OCI-LY1 (cell line): Measurements from ENCODE around the gene SLC6A19.

Experiments used
- H2AFZ ChIP-seq: fragments of 200-600 bp; sonication (generic), shearing (Covaris generic); 2 replicates; pipeline ENCODE4 v1.6.0; 2014; ENCODE audit warnings: antibody characterized with exemption, mild to moderate bottlenecking, low read length
- H3F3A ChIP-seq: fragments of 200-600 bp; sonication (generic), shearing (Covaris generic); 2 replicates; pipeline ENCODE4 v1.6.0; 2014; ENCODE audit warnings: mild to moderate bottlenecking, antibody characterized with exemption, low read length, moderate library complexity; ENCODE audit not compliant: insufficient read depth
- H3K27ac ChIP-seq: fragments of 200-600 bp; sonication (generic); 2 replicates; pipeline ENCODE4 v1.5.1; 2014; ENCODE audit warnings: low read length, mixed run types, mild to moderate bottlenecking, low read depth; ENCODE audit not compliant: poor library complexity, severe bottlenecking
- H3K27me3 ChIP-seq: fragments of 200-600 bp; sonication (generic); 2 replicates; pipeline ENCODE4 v1.6.0; 2014; ENCODE audit warnings: antibody characterized with exemption, mild to moderate bottlenecking, low read length, moderate library complexity; ENCODE audit not compliant: insufficient read depth
- H3K36me3 ChIP-seq: fragments of 200-600 bp; sonication (generic); 2 replicates; pipeline ENCODE4 v1.6.1; 2014; ENCODE audit warnings: mild to moderate bottlenecking, antibody characterized with exemption, low read length, moderate library complexity, mixed read lengths; ENCODE audit not compliant: insufficient read depth
- H3K4me1 ChIP-seq: fragments of 200-600 bp; sonication (generic); 2 replicates; pipeline ENCODE4 v1.5.1; 2014; ENCODE audit warnings: mild to moderate bottlenecking, low read length, moderate library complexity; ENCODE audit not compliant: insufficient read depth, severe bottlenecking
- H3K4me2 ChIP-seq: fragments of 200-600 bp; sonication (generic), shearing (Covaris generic); 2 replicates; pipeline ENCODE4 v1.6.1; 2014; ENCODE audit warnings: low read length
- H3K4me3 ChIP-seq: fragments of 200-600 bp; sonication (generic); 2 replicates; pipeline ENCODE4 v1.5.1; 2014; ENCODE audit warnings: low read length, low read depth, mild to moderate bottlenecking, mixed read lengths; ENCODE audit not compliant: poor library complexity, severe bottlenecking
- H3K79me2 ChIP-seq: fragments of 200-600 bp; shearing (Covaris generic); 2 replicates; pipeline ENCODE4 v1.6.1; 2016; ENCODE audit warnings: mixed run types, low read length, mixed read lengths; ENCODE audit not compliant: insufficient read depth
- H3K9ac ChIP-seq: fragments of 200-600 bp; sonication (generic), shearing (Covaris generic); 2 replicates; pipeline ENCODE4 v1.6.1; 2014; ENCODE audit warnings: mild to moderate bottlenecking, low read length, mixed read lengths
- H3K9me2 ChIP-seq: fragments of 200-600 bp; sonication (generic), shearing (Covaris generic); 2 replicates; pipeline ENCODE4 v1.6.1; 2014; ENCODE audit warnings: low read depth, mild to moderate bottlenecking, low read length, mixed read lengths
- H3K9me3 ChIP-seq: fragments of 200-600 bp; shearing (Covaris generic); 2 replicates; pipeline ENCODE4 v1.6.1; 2014; ENCODE audit warnings: low read length, mixed read lengths
- H4K20me1 ChIP-seq: fragments of 200-600 bp; sonication (generic), shearing (Covaris generic); 2 replicates; pipeline ENCODE4 v1.6.0; 2016; ENCODE audit warnings: mild to moderate bottlenecking, low read length; ENCODE audit not compliant: insufficient read depth
- CTCF ChIP-seq: fragments of 200-600 bp; sonication (generic), shearing (Covaris generic); IDR thresholded peaks from 2 replicates; pipeline ENCODE4 v1.5.1; 2017; ENCODE audit warnings: mild to moderate bottlenecking, antibody characterized with exemption, low read length, moderate library complexity, mixed read lengths
- EZH2 ChIP-seq: fragments of 200-600 bp; sonication (generic), shearing (Covaris generic); IDR thresholded peaks from 2 replicates; pipeline ENCODE4 v1.8.0; 2017; ENCODE audit warnings: borderline replicate concordance, mixed run types, mild to moderate bottlenecking, antibody characterized with exemption, low read length, moderate library complexity, mixed read lengths

The SLC6A19 gene

DNA sequence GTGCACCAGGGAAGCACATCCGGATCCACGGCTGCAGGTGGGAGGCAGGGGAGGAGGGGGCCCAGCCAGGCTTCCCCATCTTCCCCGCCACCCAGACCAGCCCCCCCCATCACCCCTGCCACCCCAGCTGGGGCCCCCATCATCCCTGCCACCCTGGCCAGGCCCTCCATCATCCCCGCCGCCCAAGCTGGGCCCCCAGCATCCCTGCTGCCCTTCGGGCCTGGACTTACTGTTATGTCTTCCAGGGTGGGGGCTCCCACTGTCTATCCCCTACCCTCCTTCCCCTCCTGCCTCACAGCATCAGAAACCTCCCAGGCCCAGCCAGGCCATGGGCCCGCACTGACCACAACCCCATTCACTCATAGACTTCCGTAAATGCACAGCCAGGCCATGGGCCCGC lies 51.3 kb downstream of the SLC6A19 start:
- Histone ChIP-seq H3K4me1 (no peaks in the 10 kb centered on the region), H3K9me2 (no peaks in the 10 kb centered on the region), H4K20me1 (no peaks in the 10 kb centered on the region), H3K27ac (no peak overlapping the region), H3K9me3 (no peaks in the 10 kb centered on the region), H3K36me3 (no peaks in the 10 kb centered on the region), H3K79me2 (no peaks in the 10 kb centered on the region), H3K4me2 (no peak overlapping the region), H3K9ac (no peak overlapping the region), H2AFZ (no peak overlapping the region), H3F3A (no peaks in the 10 kb centered on the region), H3K4me3 (no peak overlapping the region), H3K27me3 (peaks cover 3% of the 10 kb centered on the region; the same call in 1 of the 2 replicates)
- TF ChIP-seq EZH2: no peak
- TF ChIP-seq CTCF: no peak

- TF ChIP-seq EZH2: no peak
- no peak for TF ChIP-seq CTCF
- Histone ChIP-seq H3K9me3 (no peaks in the 10 kb centered on the region), H3K79me2 (no peaks in the 10 kb centered on the region), H3K27me3 (peaks cover 3% of the 10 kb centered on the region; the same call in 1 of the 2 replicates), H3K4me3 (no peak overlapping the region), H3K27ac (no peak overlapping the region), H3F3A (no peaks in the 10 kb centered on the region), H3K4me1 (no peaks in the 10 kb centered on the region), H2AFZ (no peak overlapping the region), H4K20me1 (no peaks in the 10 kb centered on the region), H3K4me2 (no peak overlapping the region), H3K9ac (no peak overlapping the region), H3K36me3 (no peaks in the 10 kb centered on the region), H3K9me2 (no peaks in the 10 kb centered on the region)
Measured at GRCh38 chr5:1253456-1254105, 52.2 kb downstream of the SLC6A19 start.

DNA sequence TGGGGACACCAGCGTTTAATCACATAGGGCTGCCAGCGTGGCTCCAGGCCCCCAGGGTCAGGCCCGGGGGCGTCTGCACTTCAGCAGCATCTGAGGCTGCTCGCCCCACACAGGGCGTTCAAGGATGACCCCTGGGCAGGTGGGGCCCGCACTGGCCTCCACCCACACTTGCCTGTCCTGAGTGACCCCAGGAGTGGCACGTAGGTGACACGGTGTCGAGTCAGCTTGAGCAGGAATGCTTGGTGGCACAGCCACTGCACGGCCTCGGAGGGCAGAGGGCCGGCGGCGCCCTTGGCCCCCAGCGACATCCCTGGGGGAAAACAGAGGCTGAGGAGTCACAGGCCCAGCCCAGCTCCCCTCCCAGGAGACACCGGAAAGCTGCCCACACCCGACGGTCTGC lies 52.8 kb downstream of the SLC6A19 start:
- H3K4me2 ChIP-seq: no peak overlapping the region
- no peaks in the 10 kb centered on the region for H3K36me3 ChIP-seq
- no peak overlapping the region for H2AFZ ChIP-seq
- no peak for TF ChIP-seq EZH2
- no peak for TF ChIP-seq CTCF
- H3K9me3 ChIP-seq: no peaks in the 10 kb centered on the region
- H3K27me3 ChIP-seq: peaks cover 3% of the 10 kb centered on the region; the same call in 1 of the 2 replicates
- H3K79me2 ChIP-seq: no peaks in the 10 kb centered on the region
- H3K9ac ChIP-seq: no peak overlapping the region
- H3K9me2 ChIP-seq: no peaks in the 10 kb centered on the region
- H3F3A ChIP-seq: no peaks in the 10 kb centered on the region
- no peaks in the 10 kb centered on the region for H3K4me1 ChIP-seq
- H4K20me1 ChIP-seq: no peaks in the 10 kb centered on the region
- H3K4me3 ChIP-seq: no peak overlapping the region
- no peak overlapping the region for H3K27ac ChIP-seq
